ENCODE data around the gene INPP4B.

DNA sequence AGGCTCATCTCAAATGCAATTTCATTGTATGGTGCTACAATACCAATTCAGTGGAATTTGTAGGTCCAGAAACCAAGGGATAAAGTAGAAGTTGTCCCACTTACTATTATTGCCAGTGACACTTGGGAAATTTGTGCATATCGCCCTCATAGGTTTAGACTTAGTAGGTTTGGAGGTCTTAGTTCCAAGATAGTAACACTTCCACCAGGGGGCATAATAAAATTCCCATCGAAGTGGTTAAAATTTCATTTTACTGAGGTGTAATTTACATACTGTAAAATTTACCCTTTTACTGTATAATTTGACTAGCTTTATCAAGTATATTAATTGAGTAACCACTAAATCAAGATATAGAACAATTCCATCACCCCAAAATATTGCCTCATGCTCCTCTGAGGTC is 174.6 kb downstream of the INPP4B start:
- TF ChIP-seq CTCF (IDR thresholded peaks at IDR 0.05; ENCODE audit: low read length) (no peak), EZH2 (IDR thresholded peaks at IDR 0.05; ENCODE audit: borderline replicate concordance, low read length) (no peak)
